ENCODE data around the gene IMMP2L. TPM values are rescaled to one million over a fixed set of nuclear protein-coding genes. Genes with fewer than 3 reads are reported as not detected.

Gene IMMP2L
- total and polyA plus RNA-seq, 2 of the 4 experiments (the other 2 are of a cell fraction), result 5.8 to 9.3 TPM

- H4K5ac ChIP-seq (ENCODE audit: low read depth, low read length), result no peak overlapping the region
- H3K14ac ChIP-seq (replicated peaks; ENCODE audit: low read depth, low read length), result no peak overlapping the region
- H2BK5ac ChIP-seq (ENCODE audit: low read depth, low read length, poor library complexity, severe bottlenecking), result no peak overlapping the region
- ChIA-PET POLR2A (ENCODE audit: unreplicated experiment) (no interaction called here), CTCF (no interaction called here)
- ATAC-seq (ENCODE audit: low read depth), result no peak
- no peak overlapping the region for H3K27ac ChIP-seq (ENCODE audit: insufficient read depth, low read length)
- no peak overlapping the region for H3K56ac ChIP-seq (ENCODE audit: extremely low read depth, insufficient read depth, low read length)
- no peak overlapping the region for H3K18ac ChIP-seq (ENCODE audit: low read depth, low read length)
- peaks cover 3% of the 10 kb centered on the region for H3K9me1 ChIP-seq (ENCODE audit: insufficient read depth, low read length)
- no peaks in the 10 kb centered on the region for H4K20me1 ChIP-seq (ENCODE audit: insufficient read depth, low read length)
- H2AFZ ChIP-seq (replicated peaks; ENCODE audit: low read length, poor library complexity), result no peak overlapping the region
- dilution Hi-C loops (cut with HindIII; ENCODE audit: low sequenced_read_pairs, unreplicated experiment) (no loop called here), in situ Hi-C loops (cut with MboI; ENCODE audit: low sequenced_read_pairs) (no loop called here), intact Hi-C loops (cut with micrococcal nuclease) (no loop called here)
- H3K9me3 ChIP-seq (ENCODE audit: control insufficient read depth, insufficient read depth, low read length), result no peaks in the 10 kb centered on the region
- H2BK120ac ChIP-seq (ENCODE audit: low read depth, low read length), result no peak overlapping the region; the same call in 1 of the 2 replicates
- no CpG with 5 or more reads among the region's 4 CpGs for WGBS, 2 experiments (ENCODE audit: extremely low coverage in 2 of 2, insufficient read length in 1 of 2)
- TF ChIP-seq RAD21 (IDR thresholded peaks at IDR 0.05; ENCODE audit: low read length), result no peak
- no peak for TF ChIP-seq MAZ (IDR thresholded peaks at IDR 0.05; ENCODE audit: borderline replicate concordance, low read depth, low read length)
- no peak for TF ChIP-seq FOS (IDR thresholded peaks at IDR 0.05; ENCODE audit: low read depth, low read length)
- no peak for TF ChIP-seq CTCF (conservative IDR thresholded peaks at IDR 0.05; ENCODE audit: low read depth, low read length)
- TF ChIP-seq CEBPB (IDR thresholded peaks at IDR 0.05; ENCODE audit: low read depth, low read length), result no peak
- no peak for TF ChIP-seq POLR2A (IDR thresholded peaks at IDR 0.05; ENCODE audit: low read depth, low read length)
- TF ChIP-seq USF2 (IDR thresholded peaks at IDR 0.05; ENCODE audit: low read depth, low read length), result no peak
- no peak for TF ChIP-seq NFE2L2 (IDR thresholded peaks at IDR 0.05; ENCODE audit: low read depth, low read length)
- no peak for TF ChIP-seq RCOR1 (IDR thresholded peaks at IDR 0.05; ENCODE audit: insufficient replicate concordance, low read length)
- no peak for TF ChIP-seq SMC3 (IDR thresholded peaks at IDR 0.05; ENCODE audit: low read depth, low read length)
- TF ChIP-seq MXI1 (IDR thresholded peaks at IDR 0.05; ENCODE audit: borderline replicate concordance, low read depth, low read length), result no peak
- no peak for TF ChIP-seq RFX5 (IDR thresholded peaks at IDR 0.05; ENCODE audit: low read depth, low read length)
- TF ChIP-seq ELK1 (IDR thresholded peaks at IDR 0.05; ENCODE audit: borderline replicate concordance, low read depth, low read length), result no peak
- no peak for TF ChIP-seq CHD1 (IDR thresholded peaks at IDR 0.05; ENCODE audit: low read depth, low read length)
- no peak for TF ChIP-seq MAFK (IDR thresholded peaks at IDR 0.05; ENCODE audit: low read depth, low read length)
- no peak for TF ChIP-seq BHLHE40 (IDR thresholded peaks at IDR 0.05; ENCODE audit: low read depth, low read length)
- no peaks in the 10 kb centered on the region for H3K27me3 ChIP-seq (ENCODE audit: control insufficient read depth, insufficient read depth, low read length)
- peak overlapping the region; percentile 48; the same call in 1 of the 3 replicates for H2BK15ac ChIP-seq (ENCODE audit: low read depth, low read length)
- no peak overlapping the region for H3K4me2 ChIP-seq (ENCODE audit: low read depth, low read length)
- H3K79me1 ChIP-seq (ENCODE audit: low read depth in 1 of 2, low read length in 2 of 2), result no peaks in the 10 kb centered on the region
- H3K9ac ChIP-seq (ENCODE audit: low read depth, low read length), result no peak overlapping the region
- BruUV-seq (replicated peaks), result no TSS peak
- H2BK20ac ChIP-seq (ENCODE audit: low read depth, low read length), result 0 out of 2 replicates have a peak overlapping the region, but pooled peaks have one; percentile 32
- no peak overlapping the region for H2AK5ac ChIP-seq (ENCODE audit: low read depth, low read length)
- H2AK9ac ChIP-seq (replicated peaks; ENCODE audit: low read depth, low read length, poor library complexity), result no peak overlapping the region
- peaks cover 3% of the 10 kb centered on the region for H3K4me1 ChIP-seq (ENCODE audit: control insufficient read depth, insufficient read depth, low read length)
- DNase-seq, result no peak
- no peak overlapping the region for H3K4ac ChIP-seq (ENCODE audit: low read depth, low read length)
- H3K36me3 ChIP-seq (ENCODE audit: control insufficient read depth, insufficient read depth, low read length), result no peaks in the 10 kb centered on the region
- H4K91ac ChIP-seq (ENCODE audit: insufficient read depth, low read depth, low read length), result no peak overlapping the region
- no peak overlapping the region for H3K23ac ChIP-seq (ENCODE audit: low read depth, low read length)
- H4K8ac ChIP-seq (ENCODE audit: low read depth in 2 of 2, low read length in 2 of 2), result no peak overlapping the region
- no peak overlapping the region for H3K4me3 ChIP-seq (ENCODE audit: insufficient read depth, low read depth, low read length)
These were observed 333.0 kb downstream of the IMMP2L start for GRCh38 chr7:111229181-111229740.
